Astrocyte (in vitro differentiated cells and primary cell): Measurements from ENCODE around the gene TRIAP1.

Experiments used
- EZH2 ChIP-seq: IDR thresholded peaks from 2 replicates; pipeline ENCODE4 v1.6.1; 2012; ENCODE audit warnings: mild to moderate bottlenecking, low read length, inconsistent platforms; ENCODE audit not compliant: insufficient read depth
- TF ChIP-seq, protein P1 (sequence below): IDR thresholded peaks from 2 replicates; pipeline ENCODE4 v1.5.1; 2011; ENCODE audit warnings: low read depth, mild to moderate bottlenecking, inconsistent platforms, low read length, moderate library complexity; ENCODE audit not compliant: insufficient read depth

DNA sequence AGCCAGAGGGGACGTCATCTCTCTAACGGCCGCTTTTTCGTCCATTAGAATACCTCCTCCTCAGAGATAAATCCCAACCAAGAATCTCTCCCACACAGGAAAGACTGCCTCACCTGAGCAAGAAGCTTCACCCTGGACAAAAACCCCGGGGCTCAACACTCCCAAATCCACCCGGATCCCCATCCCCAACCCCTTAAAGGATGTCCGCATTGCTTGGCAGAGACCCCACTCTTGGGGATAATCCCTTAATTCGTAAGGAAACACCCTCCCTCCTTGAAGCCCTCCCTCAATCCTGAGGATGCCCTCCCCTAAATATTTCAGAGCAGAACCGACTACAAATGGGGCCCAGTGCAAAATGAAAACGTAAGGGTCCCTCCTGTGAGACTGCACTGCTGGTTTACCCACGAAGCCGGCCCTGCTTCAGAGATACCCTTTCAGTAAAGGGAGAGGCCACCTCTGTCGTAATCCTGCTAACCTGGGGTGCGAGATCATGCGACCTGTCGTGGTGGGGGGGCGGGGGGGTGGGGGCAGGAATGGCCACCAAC, 49.1 kb upstream of the TRIAP1 start:
- TF ChIP-seq, protein P1, sequence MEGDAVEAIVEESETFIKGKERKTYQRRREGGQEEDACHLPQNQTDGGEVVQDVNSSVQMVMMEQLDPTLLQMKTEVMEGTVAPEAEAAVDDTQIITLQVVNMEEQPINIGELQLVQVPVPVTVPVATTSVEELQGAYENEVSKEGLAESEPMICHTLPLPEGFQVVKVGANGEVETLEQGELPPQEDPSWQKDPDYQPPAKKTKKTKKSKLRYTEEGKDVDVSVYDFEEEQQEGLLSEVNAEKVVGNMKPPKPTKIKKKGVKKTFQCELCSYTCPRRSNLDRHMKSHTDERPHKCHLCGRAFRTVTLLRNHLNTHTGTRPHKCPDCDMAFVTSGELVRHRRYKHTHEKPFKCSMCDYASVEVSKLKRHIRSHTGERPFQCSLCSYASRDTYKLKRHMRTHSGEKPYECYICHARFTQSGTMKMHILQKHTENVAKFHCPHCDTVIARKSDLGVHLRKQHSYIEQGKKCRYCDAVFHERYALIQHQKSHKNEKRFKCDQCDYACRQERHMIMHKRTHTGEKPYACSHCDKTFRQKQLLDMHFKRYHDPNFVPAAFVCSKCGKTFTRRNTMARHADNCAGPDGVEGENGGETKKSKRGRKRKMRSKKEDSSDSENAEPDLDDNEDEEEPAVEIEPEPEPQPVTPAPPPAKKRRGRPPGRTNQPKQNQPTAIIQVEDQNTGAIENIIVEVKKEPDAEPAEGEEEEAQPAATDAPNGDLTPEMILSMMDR: no peak
- TF ChIP-seq EZH2: no peak
